GM04504 (cell line): ENCODE results near the gene USP11.

Experiments used
- DNase-seq: peaks from one replicate; pipeline ENCODE4 v3.0.0-alpha.2; 2012; ENCODE audit warnings: low read depth

The USP11 gene

GRCh38 chrX:47204970-47205369 lies 27.8 kb upstream of the USP11 start:
- DNase-seq: no peak

GRCh38 chrX:47206316-47206715 lies 26.5 kb upstream of the USP11 start:
- DNase-seq: no peak

GRCh38 chrX:47208108-47208507 lies 24.7 kb upstream of the USP11 start:
- no peak for DNase-seq

GRCh38 chrX:47209508-47210238 lies 23.1 kb upstream of the USP11 start:
- no peak for DNase-seq

- DNase-seq: no peak
These were observed 22.0 kb upstream of the USP11 start for GRCh38 chrX:47210661-47211425.

- no peak for DNase-seq
These were observed 20.2 kb upstream of the USP11 start for GRCh38 chrX:47212381-47213293.

GRCh38 chrX:47214435-47215077 lies 18.3 kb upstream of the USP11 start:
- DNase-seq: no peak

GRCh38 chrX:47215291-47215900 lies 17.4 kb upstream of the USP11 start:
- DNase-seq: no peak

- no peak for DNase-seq
These were observed 16.4 kb upstream of the USP11 start for GRCh38 chrX:47216393-47216925.

GRCh38 chrX:47217121-47217851 lies 15.5 kb upstream of the USP11 start:
- peak; percentile 50 for DNase-seq

- DNase-seq: peak; percentile 100
These were observed 14.9 kb upstream of the USP11 start for GRCh38 chrX:47217852-47218279.

GRCh38 chrX:47218280-47218919 lies 14.4 kb upstream of the USP11 start, which contains the start of gene CDK16:
CDK16 (plus strand) TSS chrX:47218681; CDS start chrX:47223558, 4,877 bp downstream.
- DNase-seq: peak; percentile 77

GRCh38 chrX:47218920-47219815 lies 13.6 kb upstream of the USP11 start:
- DNase-seq: no peak

GRCh38 chrX:47221756-47222155 lies 11.1 kb upstream of the USP11 start:
- no peak for DNase-seq

- DNase-seq: no peak
These were observed 10.0 kb upstream of the USP11 start for GRCh38 chrX:47222751-47223350.

- no peak for DNase-seq
These were observed 9.1 kb upstream of the USP11 start for GRCh38 chrX:47223476-47224250.

- DNase-seq: no peak
These were observed 8.4 kb upstream of the USP11 start for GRCh38 chrX:47224266-47224895.
